GM19328 (cell line): ENCODE measurements around the gene PDXDC1.
A peak's percentile ranks its signal among the peaks of the same experiment; 100 is the strongest.
"Not testable (repeated sequence)": the region's sequence is repeated elsewhere in the genome, so short reads cannot be mapped to it uniquely, and the experiment has no call there.

Experiments used
- ATAC-seq: cut with Tn5 transposase; IDR thresholded peaks from one replicate; pipeline ENCODE4 v1.9.1; 2021; ENCODE audit warnings: mild to moderate bottlenecking, moderate library complexity; ENCODE audit not compliant: unreplicated experiment

PDXDC1 gene

GRCh38 chr16:15057681-15058417 lies 83.0 kb downstream of the PDXDC1 start:
- ATAC-seq, result no peak

- no peak for ATAC-seq
Measured at GRCh38 chr16:15059324-15059723, 84.5 kb downstream of the PDXDC1 start.

GRCh38 chr16:15062085-15062810 lies 87.4 kb downstream of the PDXDC1 start:
- ATAC-seq, result not testable (repeated sequence)

- ATAC-seq, result not testable (repeated sequence)
Measured at GRCh38 chr16:15065961-15066360, 91.1 kb downstream of the PDXDC1 start.

- ATAC-seq, result not testable (repeated sequence)
Measured at GRCh38 chr16:15066690-15067089, 91.9 kb downstream of the PDXDC1 start.

GRCh38 chr16:15071013-15071412 lies 96.2 kb downstream of the PDXDC1 start:
- not testable (repeated sequence) for ATAC-seq

- ATAC-seq, result not testable (repeated sequence)
Measured at GRCh38 chr16:15071916-15072769, 97.3 kb downstream of the PDXDC1 start.

- ATAC-seq, result no peak
Measured at GRCh38 chr16:15073101-15073500, 98.3 kb downstream of the PDXDC1 start.

- not testable (repeated sequence) for ATAC-seq
Measured at GRCh38 chr16:15076161-15076560, 101.3 kb downstream of the PDXDC1 start.

GRCh38 chr16:15080883-15081282 lies 106.1 kb downstream of the PDXDC1 start:
- ATAC-seq, result not testable (repeated sequence)

GRCh38 chr16:15082788-15083187 lies 108.0 kb downstream of the PDXDC1 start:
- ATAC-seq, result not testable (repeated sequence)

- ATAC-seq, result not testable (repeated sequence)
Measured at GRCh38 chr16:15090663-15091269, 115.9 kb downstream of the PDXDC1 start.

- not testable (repeated sequence) for ATAC-seq
Measured at GRCh38 chr16:15093571-15093954, 118.7 kb downstream of the PDXDC1 start.

GRCh38 chr16:15093955-15094827 lies 119.4 kb downstream of the PDXDC1 start, which contains the start of gene RRN3:
Gene RRN3 (minus strand): TSS chr16:15094272. CDS start chr16:15094233, 39 bp downstream.
- peak; percentile 99 for ATAC-seq

- not testable (repeated sequence) for ATAC-seq
Measured at GRCh38 chr16:15096583-15096972, 121.8 kb downstream of the PDXDC1 start.

GRCh38 chr16:15099366-15099909 lies 124.6 kb downstream of the PDXDC1 start:
- ATAC-seq, result not testable (repeated sequence)

- not testable (repeated sequence) for ATAC-seq
Measured at GRCh38 chr16:15100372-15100987, 125.7 kb downstream of the PDXDC1 start.

GRCh38 chr16:15127641-15128425 lies 153.0 kb downstream of the PDXDC1 start:
- not testable (repeated sequence) for ATAC-seq
